Measurements from ENCODE around the gene TMEM54.

TMEM54 gene

DNA sequence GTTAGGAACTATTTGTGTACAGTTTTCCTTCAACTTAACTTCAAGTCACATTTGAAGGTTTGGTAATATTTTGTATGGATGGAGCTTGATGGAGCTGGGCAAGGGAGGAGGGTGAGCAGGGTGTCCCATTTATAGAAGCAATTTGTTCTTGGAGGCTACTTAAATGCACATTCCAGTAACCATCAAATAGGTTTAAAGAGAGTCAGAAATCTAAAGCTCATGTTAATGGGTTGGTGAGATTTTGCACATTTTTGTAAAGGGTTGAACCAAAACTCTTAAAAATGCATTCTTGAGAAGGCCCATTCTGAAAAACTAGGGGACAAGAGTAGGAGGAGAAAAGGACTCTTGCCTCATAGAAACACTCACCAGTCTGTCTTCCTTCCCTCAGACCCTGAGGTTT, 40.6 kb downstream of the TMEM54 start:
- DNase-seq: no peak

DNA sequence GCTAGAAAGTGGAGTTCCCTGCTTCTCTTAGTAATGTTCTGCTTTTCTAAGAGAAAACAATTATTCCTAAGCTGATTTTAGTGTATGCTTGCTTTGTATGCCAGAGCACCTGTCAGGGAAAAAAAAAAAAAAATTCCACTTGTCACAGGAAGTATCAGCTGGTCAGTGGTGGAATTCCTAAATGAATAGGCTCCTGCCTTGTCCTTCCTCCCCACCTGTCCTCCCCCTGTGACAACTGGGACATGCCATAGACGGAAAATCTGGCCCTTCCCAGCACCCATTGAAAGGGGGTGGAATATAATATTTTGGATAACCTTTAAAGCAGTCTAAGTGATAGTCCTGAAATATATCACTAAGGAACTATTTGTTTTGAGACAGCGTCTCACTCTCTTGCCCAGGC, 41.3 kb downstream of the TMEM54 start:
- no peak for DNase-seq

DNA sequence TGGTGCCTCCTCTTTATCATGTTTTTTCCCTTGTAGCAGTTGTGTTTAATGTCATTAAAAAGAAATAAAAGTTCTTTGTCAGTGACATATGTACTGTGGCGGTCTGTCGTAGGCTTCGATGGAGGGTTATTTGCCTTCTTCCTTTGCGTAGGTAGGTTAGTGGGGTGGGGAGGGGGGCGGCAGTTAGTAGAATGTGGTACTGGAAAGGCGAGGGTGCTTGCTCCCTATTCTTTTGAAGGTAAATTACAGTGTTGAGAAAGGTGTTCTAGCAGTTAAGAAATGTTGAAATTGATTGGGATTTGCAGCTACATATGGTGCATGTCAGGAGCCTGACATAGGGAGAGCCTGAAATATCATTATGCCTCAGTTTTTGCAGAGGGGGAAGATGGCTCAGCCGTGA, 42.4 kb downstream of the TMEM54 start:
- no peak for DNase-seq

DNA sequence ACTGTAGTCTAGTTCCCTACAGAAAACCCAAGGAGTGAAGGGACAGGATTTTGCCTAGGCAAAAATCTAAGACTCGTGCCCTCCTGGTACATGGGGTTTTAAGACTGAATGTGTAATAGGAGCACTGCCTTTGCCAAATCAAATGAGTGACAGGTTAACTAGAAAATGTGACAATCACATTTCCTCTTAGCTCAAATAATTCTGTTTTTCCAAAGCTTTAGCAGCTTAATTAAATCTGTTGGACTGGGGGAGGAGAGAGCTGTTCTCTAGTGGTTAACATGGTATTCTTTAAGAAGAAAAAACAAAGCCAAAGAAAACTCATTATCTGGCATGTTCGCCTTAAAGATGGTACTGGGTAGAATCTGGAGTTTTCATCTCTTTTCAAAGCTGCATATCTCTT, 43.1 kb downstream of the TMEM54 start:
- DNase-seq: no peak

DNA sequence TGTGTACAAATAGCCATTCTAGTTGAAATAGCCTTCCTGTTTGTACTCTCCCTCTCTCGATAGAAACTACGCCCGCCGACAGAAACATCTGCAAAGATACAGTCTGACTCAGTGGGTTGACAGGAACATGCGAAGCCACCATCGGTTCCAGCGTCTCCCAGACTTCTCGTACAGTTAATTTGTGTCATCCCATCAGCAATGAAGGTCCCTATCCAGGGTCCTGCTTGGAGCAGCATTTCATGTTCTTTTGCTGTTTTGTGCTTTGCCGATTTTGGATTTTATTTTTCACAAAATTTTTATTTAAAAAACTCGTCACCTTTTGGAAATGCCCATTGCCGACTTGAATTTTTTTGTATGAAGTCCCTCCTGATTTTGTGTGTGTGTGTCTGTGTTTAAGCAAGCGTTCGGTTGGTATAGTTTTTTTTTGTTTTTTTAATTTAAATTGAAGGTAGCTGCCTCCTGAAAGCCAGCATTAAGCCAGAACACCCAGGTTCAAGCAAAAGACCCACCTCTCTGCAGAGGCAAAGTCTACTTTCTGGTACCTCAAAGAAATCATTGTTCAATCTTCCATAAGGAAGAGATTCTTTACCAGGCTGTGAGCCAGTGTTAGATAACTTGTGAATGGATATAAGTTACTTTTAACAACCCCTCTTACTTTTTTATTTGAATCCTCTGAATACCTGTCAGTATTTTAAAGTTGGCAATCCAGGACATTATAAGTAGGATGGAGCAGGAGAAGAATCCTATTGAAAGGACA, 45.1 kb downstream of the TMEM54 start:
- no peak for DNase-seq

DNA sequence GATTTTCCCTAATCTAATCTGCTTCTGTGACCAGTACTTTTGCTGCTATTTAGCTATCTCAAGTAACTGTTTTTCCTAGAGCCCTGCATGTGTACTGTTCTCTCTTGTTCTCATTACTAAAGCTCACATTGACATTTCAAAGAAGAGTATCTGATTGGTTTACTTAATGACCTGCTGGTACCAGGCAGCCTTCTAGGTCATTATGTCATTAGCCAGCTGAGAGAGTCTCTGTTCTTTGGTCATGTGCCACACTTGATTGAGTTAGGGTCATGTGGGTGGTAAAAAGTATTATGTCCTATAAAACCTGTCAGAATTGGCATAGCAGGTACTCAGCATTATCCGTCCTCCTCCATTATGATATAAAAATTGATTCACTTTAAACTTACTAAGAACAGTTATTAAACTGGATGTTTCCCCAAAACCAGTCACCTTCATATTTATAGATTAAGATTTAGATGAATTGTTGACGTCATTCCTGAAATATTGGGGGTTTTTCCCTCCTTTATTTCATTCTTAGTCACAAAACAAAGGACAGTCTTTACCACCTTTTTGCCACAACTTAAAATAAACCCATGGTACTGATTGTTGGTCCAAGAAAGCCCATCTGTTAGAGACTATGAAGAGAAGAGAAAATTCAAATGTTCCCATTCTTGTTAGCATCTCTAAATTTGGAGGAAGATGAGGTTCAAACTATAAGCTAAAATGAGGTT, 52.7 kb downstream of the TMEM54 start:
- DNase-seq: no peak
